Measurements from ENCODE around the gene ALDH16A1.
"Not testable (repeated sequence)": the region's sequence is repeated elsewhere in the genome, so short reads cannot be mapped to it uniquely, and the experiment has no call there.

The ALDH16A1 gene

DNA sequence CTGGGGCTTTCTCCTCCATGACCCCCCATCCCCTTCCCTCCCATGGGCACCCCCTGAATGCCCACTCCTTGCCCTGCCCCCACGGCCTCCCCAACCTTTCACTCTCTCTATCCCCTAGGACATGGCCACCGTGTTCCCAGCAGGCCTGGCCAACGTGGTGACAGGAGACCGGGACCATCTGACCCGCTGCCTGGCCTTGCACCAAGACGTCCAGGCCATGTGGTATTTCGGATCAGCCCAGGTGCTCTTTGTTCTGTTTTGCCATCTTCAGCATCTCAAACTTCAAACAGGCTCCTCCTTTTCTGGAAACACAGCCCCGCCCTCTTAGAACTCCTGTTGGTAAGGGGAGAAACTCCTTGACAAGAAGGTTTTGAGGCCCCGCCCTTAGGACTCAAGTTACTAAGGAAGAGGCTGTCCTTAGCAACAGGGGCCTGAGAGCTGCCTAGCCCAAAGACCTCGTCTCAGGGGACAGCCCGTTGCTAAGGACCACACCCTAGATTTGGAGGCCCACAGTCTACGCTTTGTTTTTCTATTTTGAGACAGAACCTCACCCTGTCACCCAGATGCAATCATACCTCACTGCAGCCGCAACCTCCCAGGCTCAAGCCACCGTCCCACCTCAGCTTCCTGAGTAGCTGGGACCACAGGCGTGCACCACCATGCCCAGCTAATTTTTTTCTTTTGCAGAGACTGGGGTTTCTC, 15.9 kb downstream of the ALDH16A1 start:
- DNase-seq: peak in 1 of 2 donors; percentile 44

GRCh38 chr19:49469828-49470614, 17.0 kb downstream of the ALDH16A1 start:
- peak; percentile 73 to 91 for DNase-seq

DNA sequence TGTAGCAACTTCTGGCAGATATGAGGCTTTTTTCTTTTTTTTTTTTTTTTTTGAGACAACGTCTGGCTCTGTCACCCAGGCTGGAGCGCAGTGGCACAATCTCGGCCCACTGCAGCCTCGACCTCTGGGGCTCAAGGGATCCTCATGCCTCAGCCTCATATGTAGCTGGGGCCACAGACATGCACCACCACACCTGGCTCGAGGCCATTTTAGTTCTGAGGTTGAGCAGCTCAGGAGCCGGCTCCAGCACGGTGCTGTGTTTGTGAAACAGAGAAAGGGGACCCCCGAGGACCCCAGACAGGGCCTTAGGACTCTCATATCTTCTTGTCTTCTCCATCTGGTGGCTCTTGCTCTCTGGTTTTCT, 17.6 kb downstream of the ALDH16A1 start:
- DNase-seq: no peak

DNA sequence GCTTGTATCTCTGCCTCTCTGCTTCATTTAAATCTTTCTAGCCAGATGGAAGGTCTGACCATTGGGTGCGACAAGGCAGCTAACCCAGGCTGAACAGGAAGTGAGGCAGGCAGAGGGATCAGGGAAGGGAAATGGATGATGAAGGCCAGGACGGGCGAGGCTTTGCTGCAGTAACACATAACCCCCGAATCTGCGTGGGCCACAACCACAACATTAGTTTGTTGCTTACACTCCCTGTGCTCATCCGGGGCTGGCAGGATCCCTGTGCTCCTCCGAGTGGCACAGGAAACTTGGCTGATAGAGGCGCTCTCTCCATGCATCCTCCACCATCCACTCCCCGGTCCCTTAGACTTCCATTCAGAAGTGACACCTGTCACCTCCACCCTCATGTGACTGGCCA, 19.9 kb downstream of the ALDH16A1 start:
- DNase-seq: no peak

GRCh38 chr19:49473501-49473867, 20.5 kb downstream of the ALDH16A1 start:
- not testable (repeated sequence) for DNase-seq

GRCh38 chr19:49473868-49474541, 21.0 kb downstream of the ALDH16A1 start, which contains the start of gene FLT3LG:
FLT3LG (plus strand) TSS chr19:49474215; CDS start chr19:49474640, 425 bp downstream.
- DNase-seq: peak; percentile 69 to 87

GRCh38 chr19:49474542-49474924, 21.5 kb downstream of the ALDH16A1 start:
- no peak for DNase-seq

DNA sequence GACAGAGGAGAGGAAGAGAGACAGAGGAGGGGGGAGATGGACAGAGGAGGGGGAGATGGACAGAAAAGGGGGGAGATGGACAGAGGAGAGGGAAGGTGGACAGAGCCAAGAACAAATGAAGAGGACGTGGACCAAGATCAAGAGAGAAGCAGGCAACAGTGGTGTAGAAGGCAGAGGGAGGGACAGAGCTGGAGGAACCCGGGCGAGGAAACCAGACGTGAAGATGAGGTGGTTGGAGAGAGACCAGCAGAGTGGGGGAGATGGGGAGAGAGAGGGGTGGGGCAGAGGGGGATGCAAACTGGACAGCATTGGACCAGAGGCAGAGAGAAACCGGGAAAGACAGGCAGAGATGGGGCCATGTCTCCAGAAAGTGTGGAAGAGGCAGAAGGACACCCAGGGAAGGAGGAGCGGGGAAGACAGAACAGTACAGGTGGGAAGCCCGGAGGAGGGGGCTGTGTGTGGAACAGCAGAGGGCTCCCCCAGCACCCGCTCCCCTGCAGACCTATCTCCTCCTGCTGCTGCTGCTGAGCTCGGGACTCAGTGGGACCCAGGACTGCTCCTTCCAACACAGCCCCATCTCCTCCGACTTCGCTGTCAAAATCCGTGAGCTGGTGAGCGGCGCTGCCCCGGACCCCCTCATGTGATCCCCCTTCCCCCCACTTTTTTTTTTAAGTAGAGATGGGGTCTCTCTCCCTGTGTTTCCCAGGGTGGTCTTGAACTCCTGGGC, 22.3 kb downstream of the ALDH16A1 start:
- DNase-seq: no peak

GRCh38 chr19:49475995-49476880, 23.2 kb downstream of the ALDH16A1 start:
- DNase-seq: peak in 1 of 2 donors; percentile 45

DNA sequence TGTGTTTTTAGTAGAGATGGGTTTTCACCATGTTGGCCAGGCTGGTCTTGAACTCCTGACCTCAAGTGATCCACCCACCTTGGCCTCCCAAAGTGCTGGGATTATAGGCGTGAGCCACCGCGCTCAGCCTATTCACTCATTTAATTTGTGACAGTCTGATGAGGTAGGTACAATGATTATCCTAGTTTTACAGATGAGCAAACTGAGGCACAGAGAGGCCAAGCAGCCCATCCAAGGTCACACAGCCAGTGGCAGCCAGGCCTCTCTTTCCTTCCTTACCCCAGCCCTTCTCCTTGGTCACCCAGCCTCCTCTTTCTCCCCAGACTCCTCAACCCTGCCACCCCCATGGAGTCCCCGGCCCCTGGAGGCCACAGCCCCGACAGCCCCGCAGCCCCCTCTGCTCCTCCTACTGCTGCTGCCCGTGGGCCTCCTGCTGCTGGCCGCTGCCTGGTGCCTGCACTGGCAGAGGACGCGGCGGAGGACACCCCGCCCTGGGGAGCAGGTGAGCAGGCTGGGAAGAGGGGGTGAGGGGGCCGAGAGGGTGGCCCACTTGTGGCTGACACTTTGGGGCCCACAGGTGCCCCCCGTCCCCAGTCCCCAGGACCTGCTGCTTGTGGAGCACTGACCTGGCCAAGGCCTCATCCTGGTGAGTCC, 27.1 kb downstream of the ALDH16A1 start:
- no peak for DNase-seq

DNA sequence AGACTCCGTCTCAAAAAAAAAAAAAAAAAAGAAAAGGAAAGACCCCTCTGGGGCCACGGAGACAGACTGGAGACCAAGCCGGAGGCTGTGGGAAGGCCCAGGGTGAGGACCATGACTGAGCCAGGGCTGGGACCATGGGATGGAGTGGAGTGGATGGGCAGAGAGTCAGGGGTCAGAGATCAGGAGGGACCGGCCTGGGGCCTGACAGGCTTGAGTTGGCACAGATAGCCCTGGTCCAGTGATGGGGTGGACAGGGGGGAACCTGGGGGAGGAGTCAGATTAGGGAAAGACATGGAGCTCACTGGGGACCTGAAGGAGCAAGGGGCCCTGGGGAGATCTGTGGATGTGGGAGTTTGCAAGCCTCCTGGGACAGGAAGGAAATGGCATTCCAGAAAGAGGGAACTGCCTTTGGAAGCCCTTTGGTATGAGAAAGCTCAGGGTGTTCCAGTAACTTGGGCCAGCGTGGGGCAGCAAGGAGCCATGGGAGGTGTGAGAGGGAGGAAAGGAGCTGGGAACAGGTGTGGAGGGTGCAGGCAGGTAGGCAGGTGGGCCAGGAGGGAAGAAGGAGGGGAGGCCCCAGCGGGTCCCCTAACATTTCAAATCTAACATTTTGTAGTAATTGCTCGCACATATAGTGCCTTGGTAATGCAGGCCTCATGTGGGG, 28.1 kb downstream of the ALDH16A1 start:
- no peak for DNase-seq

DNA sequence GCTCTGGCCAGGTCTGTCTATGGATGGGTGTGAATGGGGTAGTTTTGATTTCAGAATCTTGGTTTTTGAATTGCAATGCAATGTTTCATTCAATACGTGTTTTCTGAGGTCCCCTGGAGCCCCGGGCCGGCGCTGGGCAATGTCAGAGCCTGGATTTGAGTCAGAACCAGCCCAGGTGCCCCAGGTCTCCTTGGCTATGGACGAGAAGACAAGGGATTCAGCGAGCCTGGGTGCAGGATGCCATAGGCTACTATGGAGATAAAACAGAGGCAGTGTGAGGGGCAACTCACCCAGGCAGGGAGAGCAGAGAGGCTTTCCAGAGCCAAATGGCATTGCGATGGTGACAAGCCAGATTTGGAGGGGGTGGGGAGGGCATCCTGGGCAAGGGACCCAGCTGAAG, 33.2 kb downstream of the ALDH16A1 start:
- no peak for DNase-seq

DNA sequence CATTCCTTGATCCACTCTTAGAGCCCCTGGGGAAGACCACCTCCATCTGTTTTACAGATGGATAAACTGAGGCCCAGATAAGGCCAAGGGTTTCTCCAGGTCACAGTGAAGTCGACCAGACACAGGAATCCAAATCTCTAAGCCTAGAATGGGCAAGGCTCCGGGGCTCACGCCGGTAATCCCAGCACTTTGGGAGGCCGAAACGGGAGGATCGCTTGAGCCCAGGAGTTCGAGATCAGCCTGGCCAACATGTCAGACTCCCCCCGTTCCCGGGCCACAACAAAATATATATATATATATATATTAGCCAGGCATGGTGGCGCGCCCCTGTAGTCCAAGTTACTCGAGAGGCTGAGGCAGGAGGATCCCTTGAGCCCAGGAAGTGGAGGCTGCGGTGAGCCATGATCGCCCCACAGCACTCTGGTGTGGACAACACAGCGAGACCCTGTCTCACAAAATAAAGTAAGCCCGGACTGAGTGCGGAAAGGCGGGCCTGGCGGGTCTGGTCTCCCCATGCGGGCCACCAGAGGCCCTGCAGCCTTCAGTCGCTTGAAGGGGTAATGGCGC, 33.8 kb downstream of the ALDH16A1 start:
- DNase-seq: no peak

DNA sequence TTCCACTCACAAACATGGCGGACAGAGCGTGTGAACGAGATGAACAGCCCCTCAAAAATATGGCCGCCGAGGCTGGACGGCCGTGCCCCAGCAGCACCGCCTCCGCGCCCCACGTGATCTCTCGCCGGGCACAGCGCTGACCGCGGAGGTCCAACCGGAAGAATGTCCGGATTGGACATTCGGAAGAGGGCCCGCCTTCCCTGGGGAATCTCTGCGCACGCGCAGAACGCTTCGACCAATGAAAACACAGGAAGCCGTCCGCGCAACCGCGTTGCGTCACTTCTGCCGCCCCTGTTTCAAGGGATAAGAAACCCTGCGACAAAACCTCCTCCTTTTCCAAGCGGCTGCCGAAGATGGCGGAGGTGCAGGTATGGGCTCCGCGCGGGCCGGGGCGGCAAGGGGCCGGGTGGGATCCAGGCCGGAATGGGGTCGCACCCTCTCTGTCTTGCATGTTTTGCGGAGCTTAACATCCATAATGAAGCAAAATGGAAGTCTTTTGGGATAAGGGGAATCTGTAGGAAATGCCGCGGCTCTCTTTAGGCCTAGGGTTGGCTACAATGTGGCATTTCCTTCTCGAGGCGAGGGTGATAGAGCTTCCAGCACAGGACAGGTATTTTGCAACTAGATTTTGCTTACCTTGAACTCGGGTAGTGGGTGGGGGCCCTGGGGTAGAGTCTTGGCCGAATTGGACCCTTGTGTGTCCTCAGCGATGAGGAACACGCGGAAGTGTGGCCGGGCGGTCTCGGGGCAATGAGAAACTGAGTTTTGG, 34.4 kb downstream of the ALDH16A1 start, which contains the start of gene RPL13A:
Gene RPL13A (plus strand): TSS at position 332 of the 769 bp plus-strand sequence. CDS start 22 bp downstream, at position 354.
- peak; percentile 99 to 100 for DNase-seq

DNA sequence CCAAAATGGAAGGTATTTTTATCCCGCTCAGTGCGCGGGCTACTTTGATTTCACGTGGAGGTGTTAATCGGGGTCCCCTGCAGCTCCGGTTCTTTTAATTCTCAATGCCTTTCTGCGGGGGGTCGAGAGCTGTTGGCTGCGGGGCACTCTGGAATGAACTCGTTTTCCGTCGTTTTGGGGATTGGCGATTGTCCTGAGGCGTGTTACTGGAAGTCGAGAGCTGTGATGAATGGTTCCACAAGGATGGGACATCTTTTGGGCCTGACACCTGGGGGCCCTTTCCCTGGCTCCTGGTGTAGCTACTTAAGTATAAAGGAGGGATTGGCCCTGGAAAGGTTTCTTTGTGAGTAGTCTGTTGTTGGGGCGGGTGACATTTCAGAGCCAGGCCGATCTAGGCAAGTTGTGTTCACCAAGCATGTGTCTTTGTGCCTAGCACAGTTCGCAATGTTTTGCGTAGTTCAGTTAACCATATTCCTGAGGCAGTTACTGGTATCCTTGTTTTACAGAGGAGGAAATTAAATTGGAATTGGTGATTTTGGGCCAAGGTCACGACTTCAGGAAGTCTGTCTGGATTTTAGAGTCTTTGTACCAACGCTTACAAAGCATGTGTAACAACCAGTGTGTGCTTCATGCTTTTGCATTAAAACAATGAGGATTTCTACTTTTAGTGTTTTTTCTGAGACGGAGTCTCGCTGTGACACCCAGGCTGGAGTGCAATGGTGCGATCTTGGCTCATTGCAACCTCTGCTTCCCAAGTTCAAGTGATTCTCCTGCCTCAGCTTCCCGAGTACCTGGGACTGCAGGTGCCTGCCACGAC, 35.2 kb downstream of the ALDH16A1 start:
- no peak for DNase-seq

DNA sequence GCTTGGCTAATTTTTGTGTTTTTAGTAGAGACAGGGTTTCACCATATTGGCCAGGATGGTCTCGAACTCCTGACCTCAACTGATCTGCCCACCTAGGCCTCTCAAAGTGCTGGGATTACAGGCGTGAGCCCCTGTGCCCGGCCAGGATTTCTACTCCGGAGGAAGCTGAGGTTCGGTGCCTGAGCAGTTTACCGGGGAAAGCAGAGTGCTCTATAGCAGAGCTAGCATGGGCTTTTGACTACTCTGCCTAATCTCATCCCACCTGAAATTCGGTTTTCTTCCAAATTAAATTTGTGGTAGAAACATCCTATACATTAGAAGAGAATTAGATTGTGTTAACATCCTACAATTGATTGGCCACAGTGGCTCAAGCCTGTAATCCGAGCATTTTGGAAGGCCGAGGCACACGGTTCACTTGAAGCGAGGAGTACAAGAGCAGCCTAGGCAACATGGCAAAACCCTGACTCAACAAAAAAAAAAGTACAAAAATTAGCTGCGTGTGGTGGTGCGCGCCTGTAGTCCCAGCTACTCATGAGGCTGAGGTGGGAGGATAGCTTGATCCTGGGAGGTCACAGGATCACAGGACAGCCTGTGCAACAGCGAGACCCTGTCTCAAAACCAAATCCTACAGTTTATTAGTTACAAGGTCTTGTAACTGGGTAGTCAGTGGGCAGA, 36.0 kb downstream of the ALDH16A1 start:
- DNase-seq: no peak

DNA sequence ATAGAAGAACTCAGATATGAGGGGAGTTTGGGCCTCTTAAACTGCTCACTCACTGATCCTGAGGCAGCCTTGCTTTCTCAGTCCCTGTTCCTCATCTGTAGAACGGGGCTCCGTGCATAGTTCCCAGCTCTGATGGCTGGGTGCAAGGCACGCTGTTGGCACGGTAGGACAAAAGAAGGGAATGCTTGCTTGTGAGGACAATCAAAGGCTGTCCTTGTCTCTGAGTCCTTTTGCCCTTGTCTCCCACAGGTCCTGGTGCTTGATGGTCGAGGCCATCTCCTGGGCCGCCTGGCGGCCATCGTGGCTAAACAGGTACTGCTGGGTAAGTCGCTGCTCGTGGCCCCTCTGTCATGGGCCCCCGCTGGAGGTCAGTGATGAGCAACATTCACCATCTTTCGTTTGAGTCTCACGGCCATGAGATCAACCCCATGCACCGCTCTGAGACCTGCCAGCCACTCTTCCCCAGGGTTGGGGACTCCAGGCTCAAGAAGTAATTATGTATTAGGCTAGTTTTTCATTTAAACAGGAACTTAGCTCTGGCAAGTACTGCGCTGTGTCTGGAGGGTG, 36.7 kb downstream of the ALDH16A1 start:
- DNase-seq: no peak

Data from inflammatory macrophage treated with lipopolysaccharide for 1 hour (primary cell).